ENCODE measurements around the gene RNF4. TPM values are rescaled to one million over a fixed set of nuclear protein-coding genes. Genes with fewer than 3 reads are reported as not detected.
"Not testable (repeated sequence)": the region's sequence is repeated elsewhere in the genome, so short reads cannot be mapped to it uniquely, and the experiment has no call there.

Gene RNF4
- total RNA-seq, 1 donor from 2014 or later = 29.6 TPM

GRCh38 chr4:2457481-2458295 is 11.2 kb upstream of the RNF4 start:
- DNase-seq = no peak

- DNase-seq = no peak
Measured at GRCh38 chr4:2458546-2459491, 10.1 kb upstream of the RNF4 start.

- no peak for DNase-seq
Measured at GRCh38 chr4:2459589-2460349, 9.1 kb upstream of the RNF4 start.

- no peak for DNase-seq
Measured at GRCh38 chr4:2461246-2461960, 7.5 kb upstream of the RNF4 start.

GRCh38 chr4:2462218-2462991 is 6.5 kb upstream of the RNF4 start:
- peak; percentile 62 for DNase-seq

- no peak for DNase-seq
Measured at GRCh38 chr4:2462992-2463762, 5.7 kb upstream of the RNF4 start.

DNA sequence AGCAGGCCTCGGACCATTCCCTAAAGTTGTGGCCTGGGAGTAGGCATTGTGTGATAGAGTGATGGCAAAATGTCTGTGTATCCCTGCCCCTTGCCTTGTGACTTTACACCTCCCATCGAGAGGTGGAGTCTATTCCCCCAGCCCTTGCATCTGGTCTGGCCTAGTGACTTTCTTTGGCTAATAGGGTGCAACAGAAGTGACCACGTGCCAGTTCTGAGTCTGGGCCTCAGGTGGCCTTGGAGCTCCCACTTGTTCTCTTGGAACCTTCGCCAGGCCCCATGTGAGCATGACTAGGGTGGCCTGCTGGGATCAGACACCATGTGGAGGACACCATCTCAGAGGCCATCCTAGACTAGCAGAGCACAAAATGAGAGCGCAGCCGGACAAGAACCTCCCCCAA is 3.9 kb upstream of the RNF4 start:
- DNase-seq = no peak

- not testable (repeated sequence) for DNase-seq
Measured at GRCh38 chr4:2465544-2465943, 3.4 kb upstream of the RNF4 start.

GRCh38 chr4:2469192-2469984 is 482 bp downstream of the RNF4 start:
- peak; percentile 18 for DNase-seq

DNA sequence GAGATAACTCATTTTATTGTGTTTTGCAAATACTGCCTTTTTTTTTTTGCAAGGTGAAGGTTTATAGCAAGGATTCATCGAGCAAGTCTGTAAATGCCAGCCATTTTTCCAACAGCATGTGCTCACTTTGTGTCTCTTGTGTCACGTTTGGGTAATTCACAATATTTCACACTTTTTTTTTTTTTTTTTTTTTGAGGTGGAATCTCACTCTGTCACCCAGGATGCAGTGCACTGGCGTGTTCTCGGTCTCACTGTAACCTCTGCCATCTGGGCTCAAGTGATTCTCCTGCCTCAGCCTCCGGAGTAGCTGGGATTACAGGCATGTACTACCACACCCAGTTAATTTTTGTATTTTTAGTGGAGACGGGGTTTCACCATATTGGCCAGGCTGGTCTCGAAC is 1.9 kb downstream of the RNF4 start:
- no peak for DNase-seq

GRCh38 chr4:2472187-2472586 is 3.3 kb downstream of the RNF4 start:
- DNase-seq = no peak

GRCh38 chr4:2478229-2478628 is 9.3 kb downstream of the RNF4 start:
- DNase-seq = no peak

DNA sequence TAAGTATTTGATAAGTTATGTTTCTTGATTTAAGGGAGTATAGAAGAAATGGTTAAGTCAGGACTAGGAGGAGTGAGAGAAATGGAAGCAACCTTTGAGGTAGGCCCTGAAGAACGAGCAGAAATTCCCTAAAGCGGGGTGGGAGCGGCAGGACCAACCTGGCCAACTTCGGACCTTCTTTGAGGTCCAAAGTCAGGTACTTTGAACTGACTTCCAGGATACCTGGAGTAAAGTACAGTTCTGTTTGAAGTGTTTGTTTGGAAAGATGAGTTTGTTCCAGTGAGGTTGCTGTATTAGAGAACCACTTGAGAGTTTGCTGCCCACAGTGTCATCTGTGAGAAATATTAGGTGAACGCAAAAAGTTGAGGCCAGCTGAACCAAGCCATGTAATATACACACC is 11.7 kb downstream of the RNF4 start:
- no peak for DNase-seq

- DNase-seq = no peak
Measured at GRCh38 chr4:2482192-2482591, 13.3 kb downstream of the RNF4 start.

DNA sequence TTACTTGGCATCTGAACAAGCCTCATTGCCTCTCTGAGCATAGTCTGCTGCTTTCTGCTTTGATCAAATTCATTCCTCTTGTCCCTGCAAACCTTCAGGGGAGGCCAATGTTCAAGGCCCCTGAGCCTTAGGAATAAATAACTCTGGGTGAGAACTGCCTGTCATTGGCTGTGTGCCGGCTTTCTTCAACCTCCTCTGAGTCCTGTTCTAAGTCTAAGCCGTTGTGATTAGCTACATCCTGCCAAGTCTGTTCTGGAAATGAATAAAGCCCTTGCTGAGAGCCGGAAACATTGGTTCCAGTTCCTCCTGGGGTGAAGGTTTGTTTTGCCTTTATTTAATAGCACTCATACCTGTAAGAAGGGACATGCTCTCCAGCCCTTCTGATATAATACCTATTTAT is 13.8 kb downstream of the RNF4 start:
- DNase-seq = peak; percentile 12

DNA sequence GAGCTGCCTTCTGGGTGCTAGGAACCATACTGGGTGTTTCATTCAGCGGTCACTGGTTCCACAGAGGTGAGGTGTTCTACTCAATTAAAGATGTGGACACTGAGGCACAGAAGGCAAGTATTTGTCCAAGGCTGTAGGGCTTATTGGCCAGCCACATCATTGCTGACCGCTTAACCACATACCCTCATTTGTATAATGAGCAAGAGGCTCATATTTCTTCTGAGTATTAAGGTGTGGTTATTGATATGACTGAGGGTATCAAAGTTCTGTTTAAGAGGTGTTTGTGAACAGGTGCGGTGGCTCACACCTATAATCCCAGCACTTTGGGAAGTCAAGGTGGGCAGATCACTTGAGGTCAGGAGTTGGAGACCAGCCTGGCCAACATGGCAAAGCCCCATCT is 14.3 kb downstream of the RNF4 start:
- DNase-seq = no peak

DNA sequence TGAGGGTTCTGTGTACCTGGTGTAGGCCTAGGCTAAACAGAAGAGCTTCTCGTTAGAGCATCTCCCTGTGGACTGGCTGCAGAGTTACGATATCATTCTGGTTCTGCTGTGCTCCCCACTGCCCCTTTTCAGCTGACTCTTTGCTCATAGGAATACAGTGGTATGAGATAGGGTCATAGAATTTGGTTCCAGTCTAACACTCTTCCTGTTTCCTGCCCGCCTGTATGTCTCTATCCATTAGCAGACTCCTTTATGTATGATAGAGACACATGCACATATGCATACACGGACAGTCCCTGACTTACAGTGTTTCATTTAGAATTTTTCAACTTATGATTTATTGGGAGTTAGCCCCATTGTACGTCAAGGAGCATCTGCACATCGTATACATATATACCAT is 15.3 kb downstream of the RNF4 start:
- DNase-seq = no peak

DNA sequence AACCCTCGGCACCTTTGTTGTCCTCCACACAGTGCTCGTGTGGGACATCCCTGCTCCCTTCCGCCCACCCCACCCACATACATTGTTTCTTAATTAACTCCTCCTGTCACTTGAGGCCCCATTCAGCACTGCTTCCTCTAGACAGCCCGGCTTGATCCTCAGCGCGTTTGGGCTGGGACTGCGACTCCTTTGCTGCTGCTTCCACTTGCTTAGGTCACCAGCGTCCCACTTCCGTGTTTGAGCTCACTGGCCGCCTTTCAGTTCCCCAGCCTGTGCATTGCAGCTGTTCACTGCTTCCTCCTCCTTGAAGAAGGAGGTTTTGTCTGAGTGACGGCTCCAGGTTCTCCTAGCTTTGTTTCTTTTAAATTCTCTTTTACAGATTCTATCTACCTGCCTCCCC is 16.1 kb downstream of the RNF4 start:
- DNase-seq = no peak

DNA sequence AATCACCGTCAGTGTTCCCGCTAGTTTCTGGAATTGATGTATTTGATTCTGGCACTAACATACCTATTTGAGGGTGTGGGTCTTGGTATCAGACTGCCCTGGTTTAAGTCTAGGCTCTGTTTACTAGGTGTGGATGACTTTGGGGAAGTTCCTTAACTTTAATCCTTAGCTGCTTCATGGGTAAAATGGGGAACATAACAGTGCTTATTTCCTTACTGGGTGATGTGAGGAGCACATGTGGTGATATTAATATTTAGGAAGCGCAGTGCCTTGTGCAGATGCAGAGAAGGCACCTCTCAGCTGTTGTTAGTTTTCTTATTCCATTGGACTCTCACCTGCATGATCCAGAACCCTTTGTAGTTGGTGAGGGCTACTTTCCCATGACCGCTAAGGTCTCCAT is 17.1 kb downstream of the RNF4 start:
- DNase-seq = no peak

- no peak for DNase-seq
Measured at GRCh38 chr4:2486981-2487380, 18.1 kb downstream of the RNF4 start.
